ENCODE measurements around the gene CNDP1. TPM values are rescaled to one million over a fixed set of nuclear protein-coding genes. Genes with fewer than 3 reads are reported as not detected.
"Not testable (repeated sequence)": the region's sequence is repeated elsewhere in the genome, so short reads cannot be mapped to it uniquely, and the experiment has no call there.

The CNDP1 gene
- total RNA-seq, 1 donor from 2014 or later = 0.27 TPM

- Mint-ChIP-seq H3K9me3 (ENCODE audit: unreplicated experiment) (peaks cover 8% of the 10 kb centered on the region), H3K36me3 (ENCODE audit: unreplicated experiment) (no peaks in the 10 kb centered on the region), H3K4me1 (ENCODE audit: low read depth, unreplicated experiment) (peaks cover 11% of the 10 kb centered on the region), H3K4me3 (ENCODE audit: unreplicated experiment) (no peak overlapping the region), H3K27ac (ENCODE audit: unreplicated experiment) (peak overlapping the region; percentile 25), H3K27me3 (ENCODE audit: unreplicated experiment) (peaks cover 3% of the 10 kb centered on the region)
- DNase-seq = no peak
- TF ChIP-seq, protein P1, sequence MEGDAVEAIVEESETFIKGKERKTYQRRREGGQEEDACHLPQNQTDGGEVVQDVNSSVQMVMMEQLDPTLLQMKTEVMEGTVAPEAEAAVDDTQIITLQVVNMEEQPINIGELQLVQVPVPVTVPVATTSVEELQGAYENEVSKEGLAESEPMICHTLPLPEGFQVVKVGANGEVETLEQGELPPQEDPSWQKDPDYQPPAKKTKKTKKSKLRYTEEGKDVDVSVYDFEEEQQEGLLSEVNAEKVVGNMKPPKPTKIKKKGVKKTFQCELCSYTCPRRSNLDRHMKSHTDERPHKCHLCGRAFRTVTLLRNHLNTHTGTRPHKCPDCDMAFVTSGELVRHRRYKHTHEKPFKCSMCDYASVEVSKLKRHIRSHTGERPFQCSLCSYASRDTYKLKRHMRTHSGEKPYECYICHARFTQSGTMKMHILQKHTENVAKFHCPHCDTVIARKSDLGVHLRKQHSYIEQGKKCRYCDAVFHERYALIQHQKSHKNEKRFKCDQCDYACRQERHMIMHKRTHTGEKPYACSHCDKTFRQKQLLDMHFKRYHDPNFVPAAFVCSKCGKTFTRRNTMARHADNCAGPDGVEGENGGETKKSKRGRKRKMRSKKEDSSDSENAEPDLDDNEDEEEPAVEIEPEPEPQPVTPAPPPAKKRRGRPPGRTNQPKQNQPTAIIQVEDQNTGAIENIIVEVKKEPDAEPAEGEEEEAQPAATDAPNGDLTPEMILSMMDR (IDR thresholded peaks at IDR 0.05; ENCODE audit: partially characterized antibody, unreplicated experiment) = no peak
Observed at GRCh38 chr18:74498712-74499627, 35.3 kb upstream of the CNDP1 start.

DNA sequence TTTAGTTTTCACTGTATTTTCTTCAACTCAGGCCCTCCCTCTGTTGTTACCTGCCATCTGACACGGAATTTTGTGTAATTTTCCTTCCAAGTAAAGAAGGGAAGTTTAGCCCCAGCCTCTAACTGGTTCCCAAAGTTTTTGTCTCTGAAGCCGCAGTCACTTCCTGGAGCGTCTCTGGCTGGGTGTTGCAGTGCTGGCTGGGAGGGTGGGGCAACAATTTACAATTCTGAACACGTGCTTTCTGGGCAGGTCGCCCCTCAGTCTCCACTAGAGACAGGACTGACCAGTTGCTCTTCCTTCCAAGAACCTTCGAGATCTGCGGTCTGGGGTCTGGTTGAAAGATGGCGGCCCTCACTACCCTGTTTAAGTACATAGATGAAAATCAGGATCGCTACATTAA, 34.7 kb upstream of the CNDP1 start:
- Mint-ChIP-seq H3K36me3 (ENCODE audit: unreplicated experiment) (no peaks in the 10 kb centered on the region), H3K4me1 (ENCODE audit: low read depth, unreplicated experiment) (peaks cover 11% of the 10 kb centered on the region), H3K9me3 (ENCODE audit: unreplicated experiment) (peaks cover 8% of the 10 kb centered on the region), H3K27me3 (ENCODE audit: unreplicated experiment) (peaks cover 3% of the 10 kb centered on the region), H3K27ac (ENCODE audit: unreplicated experiment) (no peak overlapping the region), H3K4me3 (ENCODE audit: unreplicated experiment) (no peak overlapping the region)
- TF ChIP-seq, protein P1 (IDR thresholded peaks at IDR 0.05; ENCODE audit: partially characterized antibody, unreplicated experiment) = no peak
- DNase-seq = no peak

GRCh38 chr18:74500372-74500771, 33.9 kb upstream of the CNDP1 start:
- Mint-ChIP-seq H3K27ac (ENCODE audit: unreplicated experiment) (no peak overlapping the region), H3K36me3 (ENCODE audit: unreplicated experiment) (no peaks in the 10 kb centered on the region), H3K4me3 (ENCODE audit: unreplicated experiment) (no peak overlapping the region), H3K9me3 (ENCODE audit: unreplicated experiment) (peaks cover 8% of the 10 kb centered on the region), H3K4me1 (ENCODE audit: low read depth, unreplicated experiment) (peaks cover 11% of the 10 kb centered on the region), H3K27me3 (ENCODE audit: unreplicated experiment) (peaks cover 3% of the 10 kb centered on the region)
- TF ChIP-seq, protein P1 (IDR thresholded peaks at IDR 0.05; ENCODE audit: partially characterized antibody, unreplicated experiment) = no peak
- no peak for DNase-seq

DNA sequence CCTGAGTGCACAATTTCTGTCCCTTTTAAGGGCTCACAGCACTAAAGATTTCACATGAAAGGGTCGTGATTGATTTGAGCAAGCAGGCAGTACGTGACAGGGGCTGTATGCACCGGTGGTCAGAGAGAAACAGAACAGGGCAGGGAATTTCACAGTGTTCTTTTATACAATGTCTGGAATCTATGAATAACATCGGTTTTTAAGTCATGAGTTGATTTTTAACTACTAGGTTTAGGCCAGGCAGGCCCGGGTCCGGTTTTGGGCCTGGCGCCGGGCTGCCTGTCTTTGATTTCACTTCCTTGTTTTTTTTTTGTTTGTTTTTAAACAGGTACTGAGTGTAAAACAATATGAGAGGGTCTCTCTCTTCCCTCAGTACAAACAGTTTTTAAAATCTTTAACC, 33.5 kb upstream of the CNDP1 start:
- H3K4me3 Mint-ChIP-seq (ENCODE audit: unreplicated experiment); DNase-seq; H3K9me3 Mint-ChIP-seq (ENCODE audit: unreplicated experiment); H3K36me3 Mint-ChIP-seq (ENCODE audit: unreplicated experiment); H3K27me3 Mint-ChIP-seq (ENCODE audit: unreplicated experiment): not testable (repeated sequence)
- H3K4me1 Mint-ChIP-seq (ENCODE audit: low read depth, unreplicated experiment) = peaks cover 11% of the 10 kb centered on the region
- peak overlapping the region; percentile 52 for H3K27ac Mint-ChIP-seq (ENCODE audit: unreplicated experiment)

GRCh38 chr18:74501386-74501785, 32.9 kb upstream of the CNDP1 start:
- Mint-ChIP-seq H3K4me3 (ENCODE audit: unreplicated experiment) (no peak overlapping the region), H3K36me3 (ENCODE audit: unreplicated experiment) (no peaks in the 10 kb centered on the region), H3K9me3 (ENCODE audit: unreplicated experiment) (peaks cover 3% of the 10 kb centered on the region), H3K4me1 (ENCODE audit: low read depth, unreplicated experiment) (peaks cover 11% of the 10 kb centered on the region), H3K27ac (ENCODE audit: unreplicated experiment) (no peak overlapping the region), H3K27me3 (ENCODE audit: unreplicated experiment) (no peaks in the 10 kb centered on the region)
- TF ChIP-seq, protein P1 (IDR thresholded peaks at IDR 0.05; ENCODE audit: partially characterized antibody, unreplicated experiment) = no peak
- DNase-seq = no peak

All from glutamatergic neuron (in vitro differentiated cells).